22Rv1 (cell line): ENCODE results near the gene AGER.
A peak's percentile ranks its signal among the peaks of the same experiment; 100 is the strongest.

ENCODE experiments used
- H3K27ac ChIP-seq: fragments of 450-650 bp; 2 replicates; pipeline ENCODE4 v1.5.1; 2017
- CTCF ChIP-seq: fragments of 450-650 bp; IDR thresholded peaks from 2 replicates; pipeline ENCODE4 v1.5.1; 2017; ENCODE audit warnings: mild to moderate bottlenecking
- ZFX ChIP-seq: fragments of 450-650 bp; IDR thresholded peaks from 2 replicates; pipeline ENCODE4 v1.6.1; 2017; ENCODE audit warnings: antibody characterized with exemption, borderline replicate concordance

AGER gene

GRCh38 chr6:32188381-32189068 is 4.5 kb upstream of the AGER start:
- TF ChIP-seq ZFX, result no peak
- no peak for TF ChIP-seq CTCF
- H3K27ac ChIP-seq, result peak overlapping the region; percentile 87

DNA sequence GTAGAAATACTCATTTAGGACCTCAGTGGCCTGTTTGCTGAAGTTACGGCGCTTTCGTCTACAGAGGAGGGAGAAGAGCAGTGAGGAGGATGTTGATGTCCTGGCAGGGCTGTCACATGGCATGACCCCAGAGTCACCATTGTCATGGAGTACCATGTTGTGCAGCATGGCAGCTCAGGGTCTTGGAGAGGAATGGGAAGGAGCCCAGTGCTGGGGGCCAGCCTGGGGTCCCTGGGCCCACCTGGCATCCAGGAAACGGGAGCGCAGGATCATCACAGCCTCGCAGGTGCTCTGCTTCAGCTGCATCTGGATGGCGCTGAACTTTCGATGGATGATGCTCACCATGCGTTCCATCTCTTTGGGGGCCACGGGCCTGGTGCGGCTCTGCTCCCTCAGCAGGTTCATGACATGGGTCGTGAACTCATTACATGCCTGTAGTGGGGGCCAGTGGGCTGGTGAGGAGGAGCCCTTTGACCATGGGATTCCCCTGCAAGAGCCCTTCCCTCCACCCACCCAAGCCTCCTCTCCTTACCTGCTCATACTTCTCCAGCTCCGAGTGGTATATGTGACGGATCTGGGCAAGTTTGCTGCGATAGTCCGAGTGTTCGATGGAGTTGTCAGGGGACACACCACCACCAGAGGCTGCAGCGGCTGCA is 3.8 kb upstream of the AGER start:
- H3K27ac ChIP-seq, result peak overlapping the region; percentile 87

- TF ChIP-seq ZFX (no peak), CTCF (no peak)
- H3K27ac ChIP-seq, result peak overlapping the region; percentile 87
These were observed 3.1 kb upstream of the AGER start for GRCh38 chr6:32187009-32187709.

DNA sequence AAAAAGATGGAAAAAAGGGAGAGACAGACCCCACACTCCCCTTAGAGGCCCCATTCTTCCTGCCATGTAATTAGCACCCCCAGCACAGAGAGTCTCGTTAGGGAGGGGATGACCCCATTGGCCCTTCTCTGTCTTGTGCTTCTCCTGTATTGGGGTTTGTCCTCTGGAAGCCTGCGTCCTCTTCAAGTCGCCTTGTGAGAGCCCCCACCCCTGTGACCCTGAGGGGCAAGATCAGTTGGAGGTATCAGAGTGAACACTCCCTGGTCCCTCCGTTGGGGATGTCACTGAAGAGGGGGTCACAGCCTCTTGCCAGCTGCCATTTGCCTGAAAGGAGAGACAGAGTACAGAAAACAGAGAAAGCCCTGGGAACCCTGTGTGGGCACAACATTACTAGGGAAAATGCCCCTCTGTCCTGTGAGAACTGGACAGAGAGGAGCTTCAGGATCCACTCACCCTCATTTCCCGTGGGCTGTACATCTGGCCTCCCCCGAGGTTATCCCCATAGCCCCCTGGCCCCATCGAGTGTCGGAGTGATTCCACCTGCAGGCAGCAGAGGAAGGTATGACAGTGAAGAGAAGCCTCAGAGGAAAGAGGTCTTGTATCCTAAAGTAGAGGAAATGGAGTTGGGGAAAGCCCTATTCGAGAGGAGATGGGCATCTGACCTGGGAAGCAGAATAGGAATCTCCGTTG is 2.2 kb upstream of the AGER start:
- H3K27ac ChIP-seq, result peak overlapping the region; percentile 87

- H3K27ac ChIP-seq, result peak overlapping the region; percentile 87
These were observed 1.7 kb upstream of the AGER start for GRCh38 chr6:32185681-32186131.

DNA sequence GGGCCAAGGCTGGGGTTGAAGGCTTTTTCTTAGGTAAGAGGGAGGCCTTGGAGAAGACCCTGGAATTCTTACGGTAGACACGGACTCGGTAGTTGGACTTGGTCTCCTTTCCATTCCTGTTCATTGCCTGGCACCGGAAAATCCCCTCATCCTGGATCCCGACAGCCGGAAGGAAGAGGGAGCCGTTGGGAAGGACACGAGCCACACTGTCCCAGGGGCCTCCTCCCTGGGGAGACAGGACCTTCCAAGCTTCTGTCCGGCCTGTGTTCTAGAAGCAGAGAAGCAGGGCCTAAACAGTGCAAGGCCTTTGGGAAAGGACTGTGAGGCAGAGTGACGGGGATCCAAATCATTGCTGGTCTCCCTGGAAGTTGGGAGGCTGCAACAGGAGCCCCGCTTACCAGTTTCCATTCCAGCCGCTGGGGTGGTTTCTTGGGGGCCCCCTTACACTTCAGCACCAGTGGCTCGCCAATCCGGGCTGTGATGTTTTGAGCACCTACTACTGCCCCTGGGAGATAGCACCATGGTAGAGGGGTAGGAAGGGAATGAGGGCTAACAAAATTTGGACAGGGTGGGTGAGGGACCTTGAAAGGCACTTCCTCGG is 470 bp downstream of the AGER start:
- H3K27ac ChIP-seq, result 0 out of 2 replicates have a peak overlapping the region, but pooled peaks have one; percentile 29
- TF ChIP-seq ZFX, result no peak
- TF ChIP-seq CTCF, result no peak

- no peak for TF ChIP-seq CTCF
- TF ChIP-seq ZFX, result no peak
- 0 out of 2 replicates have a peak overlapping the region, but pooled peaks have one; percentile 29 for H3K27ac ChIP-seq
These were observed 1.0 kb downstream of the AGER start for GRCh38 chr6:32183030-32183429.

GRCh38 chr6:32182555-32182981 is 1.5 kb downstream of the AGER start:
- TF ChIP-seq ZFX, result no peak
- TF ChIP-seq CTCF, result no peak
- H3K27ac ChIP-seq, result 0 out of 2 replicates have a peak overlapping the region, but pooled peaks have one; percentile 29
